NB4 (cell line): ENCODE results near the gene EIF2D.

ENCODE experiments used
- DNase-seq: peaks from one replicate; pipeline ENCODE4 v3.0.0; 2010; ENCODE audit warnings: low read depth
- H3K4me3 ChIP-seq: one replicate; pipeline ENCODE4 v1.5.1; 2011; ENCODE audit warnings: mild to moderate bottlenecking, low read depth, low read length, moderate library complexity
- CTCF ChIP-seq: IDR thresholded peaks from one replicate; pipeline ENCODE4 v1.5.1; 2012; ENCODE audit warnings: low read depth, low read length
- MAX ChIP-seq: IDR thresholded peaks from 2 replicates; pipeline ENCODE4 v1.6.1; 2011; ENCODE audit warnings: low read depth, low read length
- MYC ChIP-seq: IDR thresholded peaks from 2 replicates; pipeline ENCODE4 v1.6.1; 2011; ENCODE audit warnings: low read depth, low read length
- POLR2A ChIP-seq: IDR thresholded peaks from 2 replicates; pipeline ENCODE4 v1.6.1; 2011; ENCODE audit warnings: mild to moderate bottlenecking; ENCODE audit not compliant: insufficient read length; ENCODE audit errors: extremely low read depth

EIF2D gene

GRCh38 chr1:206573319-206573718 is 38.9 kb downstream of the EIF2D start:
- no peak overlapping the region for H3K4me3 ChIP-seq
- DNase-seq = peak; percentile 56
- no peak for TF ChIP-seq CTCF
- TF ChIP-seq POLR2A = no peak
- TF ChIP-seq MYC = no peak
- no peak for TF ChIP-seq MAX

- no peak overlapping the region for H3K4me3 ChIP-seq
- TF ChIP-seq CTCF (no peak), MAX (no peak), MYC (no peak), POLR2A (no peak)
- DNase-seq = no peak
These were observed 39.4 kb downstream of the EIF2D start for GRCh38 chr1:206572835-206573234.

GRCh38 chr1:206570529-206570928 is 41.7 kb downstream of the EIF2D start:
- TF ChIP-seq MAX = no peak
- no peak for TF ChIP-seq MYC
- no peak for TF ChIP-seq CTCF
- no peak for TF ChIP-seq POLR2A
- no peak for DNase-seq
- H3K4me3 ChIP-seq = no peak overlapping the region

- DNase-seq = no peak
- H3K4me3 ChIP-seq = no peak overlapping the region
- TF ChIP-seq CTCF = no peak
- no peak for TF ChIP-seq MAX
- TF ChIP-seq MYC = no peak
- TF ChIP-seq POLR2A = no peak
These were observed 42.7 kb downstream of the EIF2D start for GRCh38 chr1:206569556-206569955.

- DNase-seq = no peak
- TF ChIP-seq POLR2A (no peak), MYC (no peak), MAX (no peak), CTCF (no peak)
- no peak overlapping the region for H3K4me3 ChIP-seq
These were observed 43.4 kb downstream of the EIF2D start for GRCh38 chr1:206568779-206569352.
